ENCODE results near the gene CPNE1.
A peak's percentile ranks its signal among the peaks of the same experiment; 100 is the strongest.

CPNE1 gene

GRCh38 chr20:35652641-35653429 lies 11.9 kb downstream of the CPNE1 start:
- DNase-seq, result no peak

DNA sequence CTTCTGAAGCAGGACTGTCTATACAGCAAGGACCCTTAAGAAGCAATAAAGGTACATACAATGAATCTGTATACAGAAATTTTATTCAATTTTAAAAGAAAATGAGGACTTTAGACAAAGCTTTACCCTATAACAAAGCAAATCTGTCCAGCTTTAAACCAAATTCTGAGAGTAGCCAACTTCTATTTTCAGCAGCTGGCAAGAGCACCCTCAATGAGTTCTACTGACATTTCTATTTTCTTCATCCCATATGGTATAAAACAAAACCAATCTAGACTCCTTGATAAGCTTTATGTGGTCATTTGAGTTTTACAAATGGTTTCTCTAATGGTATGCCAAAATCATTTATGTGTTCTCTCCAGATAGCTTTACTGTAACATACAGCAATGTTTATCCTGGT lies 12.7 kb downstream of the CPNE1 start:
- no peak for DNase-seq

- no peak for DNase-seq
These were observed 14.1 kb downstream of the CPNE1 start for GRCh38 chr20:35650632-35651031.

GRCh38 chr20:35648836-35649235 lies 15.9 kb downstream of the CPNE1 start:
- no peak for DNase-seq

GRCh38 chr20:35644806-35645205 lies 19.9 kb downstream of the CPNE1 start:
- DNase-seq, result no peak

GRCh38 chr20:35643045-35643444 lies 21.7 kb downstream of the CPNE1 start:
- peak; percentile 76 for DNase-seq

GRCh38 chr20:35641743-35642142 lies 23.0 kb downstream of the CPNE1 start:
- no peak for DNase-seq

DNA sequence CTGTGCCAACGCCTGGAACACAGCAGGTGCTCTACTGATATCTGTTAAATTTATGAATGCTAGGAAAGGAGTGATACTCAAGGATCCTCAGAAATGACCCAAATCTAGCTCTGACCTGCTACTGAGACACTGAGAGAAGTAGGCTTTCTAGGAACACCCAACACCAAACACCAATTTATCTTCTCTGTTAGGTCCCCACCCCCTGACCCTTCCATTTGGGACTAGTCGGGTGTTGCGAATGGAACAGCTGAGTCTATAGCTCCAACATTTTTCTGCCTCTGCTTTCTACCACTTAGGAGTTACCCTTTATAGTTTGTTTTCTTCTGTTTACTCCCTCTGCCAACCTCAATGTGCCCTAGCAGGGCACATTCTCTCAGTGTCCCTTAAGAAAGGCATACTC lies 24.0 kb downstream of the CPNE1 start:
- no peak for DNase-seq

DNA sequence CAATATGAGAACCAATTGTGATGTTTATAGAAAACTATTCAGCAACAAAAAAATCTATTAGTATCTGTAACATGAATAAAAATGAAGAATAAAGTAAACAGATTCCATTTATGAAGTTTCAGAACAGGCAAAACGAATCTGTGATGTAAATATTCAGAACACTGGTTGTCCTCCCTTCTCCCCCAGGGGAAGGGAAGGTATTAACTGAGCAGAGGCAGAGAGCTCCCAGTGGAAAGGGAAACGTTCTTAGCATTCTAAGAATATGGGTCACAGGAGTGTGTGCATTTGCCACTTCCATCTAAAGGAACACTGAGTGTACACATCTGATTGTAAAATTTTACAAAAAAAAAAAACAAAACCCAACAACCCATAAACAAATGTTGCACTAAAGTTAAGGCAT lies 25.9 kb downstream of the CPNE1 start:
- DNase-seq, result no peak

- no peak for DNase-seq
These were observed 27.4 kb downstream of the CPNE1 start for GRCh38 chr20:35637276-35637675.

DNA sequence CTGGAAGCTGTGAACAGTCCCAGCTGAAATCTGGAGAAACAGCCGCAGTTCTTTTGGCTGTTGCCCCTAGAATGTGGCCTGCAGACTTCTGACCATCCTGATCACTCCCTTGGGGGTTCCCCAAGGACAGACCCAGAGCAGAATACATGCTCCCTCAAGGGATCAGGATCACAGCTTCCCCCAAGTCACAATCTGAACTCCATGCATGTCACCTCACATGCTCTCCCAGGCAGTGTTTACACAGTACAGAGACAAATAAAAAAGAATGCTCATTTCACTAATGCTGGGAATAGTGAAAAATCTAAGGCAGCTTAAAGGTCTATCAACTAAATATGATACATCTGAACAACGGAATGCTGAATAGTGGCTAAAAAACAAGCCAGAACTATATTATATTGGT lies 28.6 kb downstream of the CPNE1 start:
- DNase-seq, result no peak

- DNase-seq, result no peak
These were observed 29.0 kb downstream of the CPNE1 start for GRCh38 chr20:35635652-35636051.

DNA sequence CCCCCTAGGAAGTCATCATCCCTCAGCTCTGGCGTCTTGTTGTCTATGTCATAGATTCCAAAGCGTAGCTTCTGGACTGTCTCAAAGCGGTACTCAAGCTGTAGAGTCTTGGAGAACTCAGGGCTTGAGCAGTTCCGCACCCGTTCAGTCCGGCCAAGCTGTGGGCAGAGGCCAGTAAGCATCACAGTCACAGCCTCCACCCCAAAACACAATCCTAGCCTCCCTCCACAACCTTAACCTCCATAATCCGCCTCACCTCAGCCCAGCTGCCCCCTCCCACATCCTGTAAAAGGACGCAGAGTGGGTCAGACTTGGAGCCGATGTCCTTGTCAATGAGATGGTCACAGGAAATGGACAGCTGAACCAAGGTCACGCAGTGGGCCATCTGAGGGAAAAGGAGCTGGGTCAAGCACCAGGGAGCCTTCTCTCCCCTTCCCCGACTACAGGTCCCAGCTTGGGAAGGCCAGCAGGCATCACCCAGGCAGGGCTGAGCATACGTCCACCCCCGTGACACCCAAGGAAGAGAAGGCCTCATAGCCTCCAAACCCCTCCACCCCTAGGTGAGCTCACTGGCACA lies 32.1 kb downstream of the CPNE1 start:
- DNase-seq, result no peak

DNA sequence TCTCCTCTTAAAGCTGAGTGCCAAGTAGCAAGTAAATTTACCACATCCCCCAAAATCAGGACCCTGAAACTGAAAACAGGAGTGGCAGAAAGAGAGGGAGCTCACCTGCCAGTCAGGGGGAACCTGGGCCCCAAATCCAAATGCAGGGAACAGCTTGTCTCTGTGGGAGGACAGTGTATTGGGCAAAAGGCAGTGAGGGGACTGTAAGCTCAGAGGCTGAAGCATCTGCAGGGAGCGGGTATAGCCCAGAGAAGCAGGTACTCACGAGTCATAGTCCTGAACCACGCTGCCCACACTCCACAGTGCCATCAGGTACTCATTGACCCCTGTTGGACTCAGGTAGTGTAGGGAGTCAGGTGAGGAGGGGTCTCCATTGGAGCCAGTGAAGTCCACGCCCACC lies 34.1 kb downstream of the CPNE1 start:
- DNase-seq, result no peak

DNA sequence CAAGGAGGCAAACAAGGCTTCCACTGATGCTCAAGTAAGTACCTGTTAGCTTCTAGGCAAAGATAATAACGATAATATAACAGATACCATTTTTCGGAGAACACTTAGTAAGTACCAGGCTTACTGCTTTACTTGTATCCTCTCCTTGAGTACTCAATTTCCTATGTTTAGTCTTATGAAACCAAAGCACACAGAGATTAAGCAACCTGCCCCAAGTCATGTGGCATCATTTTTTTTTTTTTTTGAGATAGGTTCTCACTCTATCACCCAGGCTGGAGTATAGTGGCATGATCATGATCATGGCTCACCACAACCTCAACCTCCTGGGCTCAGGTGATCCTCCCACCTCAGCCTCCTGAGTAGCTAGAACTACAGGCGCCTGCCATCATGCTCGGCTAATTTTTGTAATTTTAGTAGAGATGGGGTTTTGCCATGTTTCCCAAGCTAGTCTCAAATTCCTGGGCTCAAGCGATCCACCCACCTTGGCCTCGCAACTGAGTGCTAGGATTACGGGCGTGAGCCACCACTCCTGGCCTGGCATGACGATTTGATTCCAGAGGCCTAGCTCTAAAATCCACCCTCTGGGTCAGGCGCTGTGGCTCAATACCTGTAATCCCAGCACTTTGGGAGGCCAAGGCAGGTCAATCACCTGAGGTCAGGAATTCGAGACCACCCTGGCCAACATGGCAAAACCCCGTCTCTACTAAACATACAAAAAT lies 35.1 kb downstream of the CPNE1 start:
- DNase-seq, result no peak

DNA sequence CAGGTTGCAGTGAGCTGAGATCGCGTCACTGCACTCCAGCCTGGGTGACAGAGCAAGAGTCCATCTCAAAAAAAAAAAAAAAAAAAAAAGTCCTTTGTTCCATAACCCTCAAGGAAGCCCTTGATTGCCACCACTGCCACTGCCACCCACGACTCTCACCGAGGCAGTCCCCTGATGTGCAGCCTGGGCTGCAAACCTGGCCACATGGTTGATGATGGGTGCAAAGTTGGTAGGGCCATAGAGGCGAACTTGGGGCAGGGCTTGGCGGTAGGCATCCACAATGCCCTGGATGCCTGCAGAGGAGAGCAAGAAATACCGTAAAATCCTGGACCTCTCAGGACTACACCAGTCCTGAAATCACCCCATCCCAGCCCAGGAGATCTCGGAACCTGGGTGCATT lies 37.6 kb downstream of the CPNE1 start:
- no peak for DNase-seq

- DNase-seq, result no peak
These were observed 38.2 kb downstream of the CPNE1 start for GRCh38 chr20:35626386-35627001.

DNA sequence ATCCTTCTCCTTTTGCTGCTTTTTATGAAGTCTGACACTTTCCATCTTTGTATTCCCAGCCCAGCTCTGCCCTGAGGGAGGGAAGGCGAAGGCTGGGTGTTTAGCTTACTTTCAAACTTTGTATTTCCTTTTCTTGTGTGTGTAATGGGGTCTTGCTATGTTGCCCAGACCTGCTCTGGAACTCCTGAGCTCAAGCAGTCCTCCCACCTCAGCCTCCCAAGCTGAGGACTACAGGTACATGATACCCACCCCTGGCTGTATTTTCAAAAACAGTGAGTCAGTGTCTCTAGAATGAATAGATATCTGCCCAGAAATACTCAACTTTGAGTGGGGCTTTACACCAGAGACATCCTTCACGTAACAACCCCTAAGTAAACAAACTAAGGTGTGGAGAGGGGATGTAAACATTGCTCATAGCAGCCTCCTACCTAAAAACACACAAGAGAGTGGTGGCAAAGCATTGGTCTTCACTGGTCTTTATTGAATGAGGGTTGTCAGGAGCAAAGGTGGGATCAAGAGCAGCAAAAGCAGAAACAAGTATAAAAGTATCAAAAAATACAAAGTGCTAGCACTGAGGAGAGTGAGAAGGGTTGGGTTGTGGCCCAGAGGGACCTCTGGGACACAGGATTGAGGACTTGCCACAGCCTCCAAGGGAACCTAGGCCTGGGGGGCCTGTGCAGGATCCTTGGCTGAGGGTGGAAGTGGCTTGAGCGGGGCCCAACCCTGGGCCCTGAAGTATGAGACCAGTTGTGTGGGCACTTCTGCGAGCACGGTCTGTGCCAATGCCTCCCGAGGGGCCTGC lies 38.9 kb downstream of the CPNE1 start:
- no peak for DNase-seq

- DNase-seq, result no peak
These were observed 43.1 kb downstream of the CPNE1 start for GRCh38 chr20:35621560-35621946.

GRCh38 chr20:35620818-35621559 lies 43.7 kb downstream of the CPNE1 start:
- DNase-seq, result no peak

DNA sequence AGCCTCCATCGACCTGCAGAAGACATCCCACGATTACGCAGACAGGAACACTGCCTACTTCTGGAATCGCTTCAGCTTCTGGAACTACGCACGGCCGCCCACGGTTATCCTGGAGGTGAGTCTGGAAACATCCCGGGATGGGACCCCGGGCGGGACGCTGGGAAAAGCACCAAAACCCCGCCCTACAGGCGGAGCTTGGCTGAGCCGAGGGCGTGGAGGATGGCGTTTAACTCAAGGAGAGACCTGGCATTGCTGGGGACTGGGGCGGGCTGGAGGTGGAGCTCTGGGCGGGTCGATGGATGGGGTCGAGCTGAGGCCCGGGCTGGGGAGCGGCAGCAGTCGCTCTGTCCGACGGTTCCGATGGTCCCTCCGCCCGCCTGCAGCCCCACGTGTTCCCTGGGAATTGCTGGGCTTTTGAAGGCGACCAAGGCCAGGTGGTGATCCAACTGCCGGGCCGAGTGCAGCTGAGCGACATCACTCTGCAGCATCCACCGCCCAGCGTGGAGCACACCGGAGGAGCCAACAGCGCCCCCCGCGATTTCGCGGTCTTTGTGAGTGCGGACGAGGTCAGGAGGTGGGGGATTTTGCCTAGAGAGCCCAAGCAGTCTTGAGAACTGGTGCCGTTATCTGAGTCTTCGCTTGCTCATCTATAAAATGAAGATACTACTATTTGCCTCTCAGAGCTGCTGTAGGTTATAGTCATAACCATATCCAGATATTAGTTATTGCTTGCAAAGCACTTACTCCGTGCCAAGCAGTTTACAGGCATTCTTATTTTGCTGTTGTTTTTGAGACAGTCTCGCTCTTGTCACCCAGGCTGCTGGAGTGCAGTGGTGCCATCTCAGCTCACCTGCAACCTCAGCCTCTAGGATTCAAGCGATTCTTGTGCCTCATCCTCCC lies 45.3 kb downstream of the CPNE1 start:
- DNase-seq, result peak; percentile 96
